Suprapubic skin (tissue), 4 donors: Measurements from ENCODE around the gene SPATC1L.
"Not testable (repeated sequence)": the region's sequence is repeated elsewhere in the genome, so short reads cannot be mapped to it uniquely, and the experiment has no call there.

Experiments used
- CTCF ChIP-seq, 2 donors: fragments of 200-600 bp in 1 of 2; fragments of 450-650 bp in 1 of 2; sonication (generic) in 1 of 2; IDR thresholded peaks; one replicate each; pipeline ENCODE4 v1.5.1; 2016 to 2019; ENCODE audit warnings: antibody characterized with exemption in 2 of 2, mild to moderate bottlenecking in 1 of 2, moderate library complexity in 1 of 2
- POLR2A ChIP-seq, 2 donors: fragments of 450-650 bp; IDR thresholded peaks; one replicate each; pipeline ENCODE4 v1.6.1; 2017; ENCODE audit warnings: antibody characterized with exemption in 2 of 2, mild to moderate bottlenecking in 2 of 2, moderate library complexity in 2 of 2
- POLR2AphosphoS5 ChIP-seq, 3 donors: sonication (generic); formaldehyde crosslinking; IDR thresholded peaks; one replicate each; pipeline ENCODE4 v1.6.1; 2017; ENCODE audit warnings: antibody characterized with exemption in 3 of 3

DNA sequence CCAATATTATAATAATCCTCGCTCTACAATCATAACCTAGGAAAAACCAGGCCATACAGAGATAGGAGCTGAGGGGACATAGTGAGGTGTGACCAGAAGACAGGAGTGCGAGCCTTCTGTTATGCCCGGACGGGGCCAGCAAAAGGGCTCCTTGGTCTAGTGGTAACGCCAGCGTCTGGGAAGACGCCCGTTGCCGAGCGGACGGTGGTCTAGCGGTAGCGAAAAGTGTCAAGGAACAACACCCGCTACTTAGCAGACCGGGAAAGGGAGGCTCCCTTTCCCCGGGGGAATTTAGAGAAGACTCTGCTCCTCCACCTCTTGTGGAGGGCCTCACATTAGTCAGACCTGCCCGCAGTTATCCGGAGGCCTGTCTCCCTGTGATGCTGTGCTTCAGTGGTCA lies 39.4 kb upstream of the SPATC1L start:
- TF ChIP-seq CTCF, POLR2A, POLR2AphosphoS5 (IDR thresholded peaks at IDR 0.05): not testable (repeated sequence)
